Sigmoid colon (tissue), 3 donors: ENCODE measurements around the gene CTNNA2.

ENCODE experiments used
- CTCF ChIP-seq, 4 experiments: fragments of 450-650 bp in 3 of 4; fragments of 200-600 bp in 1 of 4; IDR thresholded peaks; one replicate each; pipeline ENCODE4 v1.5.1; 2016 to 2019; ENCODE audit warnings: antibody characterized with exemption in 4 of 4, mild to moderate bottlenecking in 3 of 4, moderate library complexity in 2 of 4
- POLR2A ChIP-seq, 2 donors: fragments of 450-650 bp; IDR thresholded peaks; one replicate each; pipeline ENCODE4 v1.6.1; 2016; ENCODE audit warnings: antibody characterized with exemption in 2 of 2, mild to moderate bottlenecking in 2 of 2, moderate library complexity in 2 of 2

GRCh38 chr2:79564065-79564464 lies 51.2 kb downstream of the CTNNA2 start:
- no peak for TF ChIP-seq CTCF (IDR thresholded peaks at IDR 0.05)
- no peak for TF ChIP-seq POLR2A (IDR thresholded peaks at IDR 0.05)
